ENCODE measurements around the gene PLEKHH2. TPM values are rescaled to one million over a fixed set of nuclear protein-coding genes. Genes with fewer than 3 reads are reported as not detected.
A peak's percentile ranks its signal among the peaks of the same experiment; 100 is the strongest.

The PLEKHH2 gene
- total RNA-seq, 1 donor = 7.3 TPM

DNA sequence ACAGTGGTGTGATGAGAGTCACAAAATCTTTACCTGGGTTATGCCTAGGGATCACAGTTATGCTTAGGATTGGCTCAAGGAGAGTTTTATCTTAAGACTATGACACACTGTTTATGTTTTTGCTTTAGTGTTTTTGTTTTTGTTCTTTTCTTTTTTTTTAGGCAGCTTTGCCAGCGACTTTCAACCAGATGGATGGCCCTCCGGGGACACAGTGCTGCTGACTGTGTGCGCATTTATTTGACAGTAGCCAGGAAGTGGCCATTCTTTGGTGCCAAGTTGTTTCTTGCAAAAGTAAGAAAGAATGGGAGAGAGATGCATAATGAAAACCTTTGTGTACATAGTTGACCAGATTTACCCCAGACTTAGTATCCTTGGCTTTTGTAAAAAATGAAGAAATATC, 121.7 kb downstream of the PLEKHH2 start:
- no peak overlapping the region for H3K4me3 ChIP-seq (ENCODE audit: low read depth, low read length)
- no peak for TF ChIP-seq CTCF (IDR thresholded peaks at IDR 0.05; ENCODE audit: insufficient read depth, low read depth, low read length)
- peak; percentile 84 for DNase-seq (ENCODE audit: low read depth)

DNA sequence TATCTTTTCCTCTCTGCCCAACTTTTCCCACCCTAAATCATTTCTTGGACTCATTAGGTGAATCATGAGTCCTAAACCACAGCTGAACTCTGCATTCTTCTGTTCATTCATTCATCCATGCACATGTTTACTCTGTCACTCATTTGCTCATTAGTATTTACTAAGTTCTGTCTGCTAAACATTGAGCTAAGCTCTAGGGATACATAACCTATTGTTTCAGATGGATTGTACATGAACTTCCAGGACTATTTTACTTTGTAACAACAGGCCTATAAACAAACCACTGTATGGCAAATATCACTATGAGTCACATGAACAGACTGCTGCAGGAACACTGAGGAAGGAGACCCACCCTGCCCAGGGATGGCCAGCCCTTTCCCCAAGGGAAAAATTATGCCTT, 122.1 kb downstream of the PLEKHH2 start:
- DNase-seq (ENCODE audit: low read depth) = peak; percentile 78
- TF ChIP-seq CTCF (IDR thresholded peaks at IDR 0.05; ENCODE audit: insufficient read depth, low read depth, low read length) = no peak
- no peak overlapping the region for H3K4me3 ChIP-seq (ENCODE audit: low read depth, low read length)

- no peak for TF ChIP-seq CTCF (IDR thresholded peaks at IDR 0.05; ENCODE audit: insufficient read depth, low read depth, low read length)
- DNase-seq (ENCODE audit: low read depth) = no peak
- no peak overlapping the region for H3K4me3 ChIP-seq (ENCODE audit: low read depth, low read length)
Measured at GRCh38 chr2:43762286-43762685, 125.2 kb downstream of the PLEKHH2 start.

DNA sequence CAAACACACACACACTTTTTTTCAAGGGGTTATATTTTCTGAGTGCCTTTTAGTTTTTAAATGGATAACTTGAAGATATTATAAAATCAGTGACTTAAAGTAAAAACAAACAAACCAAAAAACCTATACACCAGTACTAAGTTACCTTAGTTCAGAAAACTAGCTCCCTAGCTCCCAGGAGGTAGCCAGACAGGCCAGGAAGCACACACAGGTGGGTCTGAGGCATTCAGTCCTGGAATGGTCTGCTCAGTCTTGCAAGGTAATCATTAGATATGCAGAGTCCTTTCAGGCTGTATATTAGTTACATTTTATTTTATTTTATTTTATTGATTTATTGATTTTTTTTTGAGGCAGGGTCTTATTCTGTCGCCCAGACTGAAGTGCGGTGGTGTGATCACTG, 126.0 kb downstream of the PLEKHH2 start:
- TF ChIP-seq CTCF (IDR thresholded peaks at IDR 0.05; ENCODE audit: insufficient read depth, low read depth, low read length) = no peak
- no peak overlapping the region for H3K4me3 ChIP-seq (ENCODE audit: low read depth, low read length)
- DNase-seq (ENCODE audit: low read depth) = no peak

DNA sequence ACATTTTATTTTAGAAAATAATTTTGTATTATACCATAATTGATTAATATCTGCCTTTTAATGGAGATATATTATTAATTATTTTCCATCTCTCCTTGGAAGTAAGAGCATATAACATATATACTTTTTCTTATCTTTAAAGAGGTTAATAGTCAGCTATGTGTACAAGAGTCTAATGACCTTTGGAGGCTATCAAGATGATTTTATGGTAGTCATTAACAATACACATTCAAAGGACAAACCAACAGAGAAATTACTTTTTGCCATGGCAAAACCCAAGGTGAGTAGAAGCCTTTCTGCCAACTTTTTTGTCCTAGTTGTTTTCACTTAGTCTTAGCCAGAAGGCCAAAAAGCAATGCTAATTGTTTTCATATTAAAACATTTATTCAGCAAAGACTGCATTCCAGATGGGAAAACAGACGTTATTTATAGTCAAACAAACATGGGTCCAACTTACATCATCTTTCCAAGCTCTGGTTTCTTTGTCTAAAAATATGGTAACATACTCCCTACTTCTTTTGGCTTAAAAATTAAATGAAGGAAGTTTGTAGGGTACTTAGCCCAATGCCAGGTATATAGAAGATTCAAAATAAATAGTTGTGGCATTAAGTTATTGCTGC, 127.1 kb downstream of the PLEKHH2 start:
- no peak for TF ChIP-seq CTCF (IDR thresholded peaks at IDR 0.05; ENCODE audit: insufficient read depth, low read depth, low read length)
- peak; percentile 80 for DNase-seq (ENCODE audit: low read depth)
- H3K4me3 ChIP-seq (ENCODE audit: low read depth, low read length) = no peak overlapping the region

- no peak for DNase-seq (ENCODE audit: low read depth)
- no peak for TF ChIP-seq CTCF (IDR thresholded peaks at IDR 0.05; ENCODE audit: insufficient read depth, low read depth, low read length)
- no peak overlapping the region for H3K4me3 ChIP-seq (ENCODE audit: low read depth, low read length)
Measured at GRCh38 chr2:43766006-43766405, 128.9 kb downstream of the PLEKHH2 start.

Measured in fibroblast of villous mesenchyme (primary cell).